Amygdala (tissue), 56 donors: ENCODE data around the gene UNC45A.

Experiments used
- DNase-seq, 56 donors: peaks; one replicate each; lab custom pipeline; 2025; lab: John Stamatoyannopoulos, UW

Gene UNC45A

DNA sequence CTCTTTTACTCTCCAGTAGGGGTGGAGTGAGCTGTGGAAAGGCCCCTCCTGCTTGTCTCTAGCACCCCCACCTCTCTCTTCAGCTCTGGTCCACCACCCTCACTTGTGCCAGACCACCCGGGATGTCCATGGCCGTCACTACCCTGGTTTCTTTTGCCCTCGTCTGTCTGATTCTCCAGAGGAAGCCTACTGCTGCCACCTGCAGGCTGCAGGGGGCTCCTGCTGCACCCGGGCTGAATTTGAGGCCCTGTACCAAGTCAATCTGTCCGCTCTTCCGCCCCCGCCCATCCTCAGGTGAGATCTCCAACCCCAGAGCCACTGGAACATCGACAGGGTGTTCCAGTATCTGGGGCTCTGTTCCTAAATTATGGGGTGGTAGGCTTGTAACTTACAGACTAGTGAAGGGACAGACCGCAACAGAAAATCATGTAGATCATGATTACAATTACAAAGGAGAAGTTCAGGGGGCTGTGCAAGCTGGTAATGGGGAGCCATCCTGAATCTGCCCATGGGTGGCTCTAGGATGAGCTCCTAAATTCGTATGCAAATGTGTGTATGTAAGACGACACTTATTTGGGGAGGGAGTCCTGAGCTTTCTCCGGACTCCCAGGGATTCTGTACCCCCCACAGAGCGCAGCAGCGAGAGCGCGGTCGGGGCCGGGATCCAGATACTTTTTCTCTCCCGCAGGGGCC lies 683 bp upstream of the UNC45A start:
- peak in 54 of 56 donors; percentile 19 to 91 (median 70) for DNase-seq

DNA sequence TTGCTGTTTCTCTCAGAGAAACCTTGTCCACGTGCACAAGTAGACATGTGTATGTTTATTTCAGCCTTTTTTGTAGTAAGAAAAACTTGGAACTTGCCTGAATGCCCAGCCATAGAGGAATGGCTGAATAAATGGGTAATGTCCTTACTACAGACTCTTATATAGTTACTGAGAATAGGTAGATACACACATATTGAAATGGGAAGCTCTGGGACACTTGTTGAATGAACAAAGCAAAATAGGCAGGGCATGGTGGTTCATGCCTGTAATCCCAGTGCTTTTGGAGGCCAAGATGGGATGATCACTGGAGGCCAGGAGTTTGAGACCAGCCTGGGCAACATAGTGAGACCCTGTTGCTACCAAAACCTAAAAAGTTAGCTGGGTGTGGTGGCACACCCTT lies 1.7 kb downstream of the UNC45A start:
- DNase-seq = no peak

DNA sequence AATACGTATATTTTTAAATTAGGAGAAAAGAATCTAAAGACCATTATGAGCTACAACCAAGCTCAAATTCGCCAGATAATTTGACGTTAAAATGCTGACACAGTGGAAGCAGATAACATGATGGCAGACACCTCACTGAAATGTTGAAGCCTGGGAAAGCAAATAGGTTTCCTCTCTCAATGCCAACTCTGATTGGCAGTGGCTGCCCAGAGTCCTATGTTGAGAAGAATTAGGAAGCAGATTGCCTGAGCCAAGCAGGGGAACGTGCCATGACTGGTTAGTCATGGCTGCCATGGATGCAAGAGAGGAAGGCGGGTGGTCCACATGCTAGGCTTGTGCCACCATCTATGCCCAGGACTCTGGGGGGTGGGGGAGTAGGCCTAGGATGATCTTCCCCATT lies 3.2 kb downstream of the UNC45A start:
- DNase-seq = no peak

DNA sequence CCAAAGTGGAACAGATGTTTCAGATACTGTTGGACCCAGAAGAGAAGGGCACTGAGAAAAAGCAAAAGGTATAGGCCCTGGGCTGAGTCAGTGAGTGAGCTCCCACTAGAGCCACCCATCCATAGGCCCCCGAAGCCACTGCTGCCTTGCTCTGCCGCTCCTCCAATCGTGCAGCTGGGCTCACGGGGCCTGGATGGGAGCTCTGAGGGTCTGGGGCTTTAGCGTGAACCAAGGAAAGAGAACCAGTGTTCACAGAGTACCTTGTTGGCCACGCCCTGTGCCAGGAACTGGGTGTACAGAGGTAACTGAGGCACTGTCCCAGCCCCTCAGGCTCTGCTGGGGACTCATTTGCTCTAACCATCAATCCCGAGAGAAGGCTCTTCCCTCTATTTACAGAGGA lies 4.7 kb downstream of the UNC45A start:
- DNase-seq = no peak

DNA sequence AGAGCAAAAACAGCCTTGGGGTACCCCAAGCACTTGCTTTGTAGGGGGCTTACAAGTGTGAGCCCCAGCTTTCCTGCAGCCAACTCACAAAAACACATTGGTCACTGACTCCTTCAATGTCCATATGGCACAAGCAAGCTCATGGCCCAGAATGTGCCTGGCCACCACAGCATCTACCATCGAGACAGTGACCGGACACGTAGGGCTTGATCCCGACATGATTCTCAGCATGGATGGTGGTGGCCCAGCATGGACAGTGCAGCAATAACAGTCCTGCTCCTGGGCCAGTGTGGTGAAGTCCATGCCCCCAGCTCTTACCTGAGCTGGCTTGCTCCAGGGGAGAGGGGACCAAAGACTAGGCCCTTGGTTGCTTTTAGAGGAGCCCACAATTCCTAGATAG lies 6.0 kb downstream of the UNC45A start:
- DNase-seq = no peak

DNA sequence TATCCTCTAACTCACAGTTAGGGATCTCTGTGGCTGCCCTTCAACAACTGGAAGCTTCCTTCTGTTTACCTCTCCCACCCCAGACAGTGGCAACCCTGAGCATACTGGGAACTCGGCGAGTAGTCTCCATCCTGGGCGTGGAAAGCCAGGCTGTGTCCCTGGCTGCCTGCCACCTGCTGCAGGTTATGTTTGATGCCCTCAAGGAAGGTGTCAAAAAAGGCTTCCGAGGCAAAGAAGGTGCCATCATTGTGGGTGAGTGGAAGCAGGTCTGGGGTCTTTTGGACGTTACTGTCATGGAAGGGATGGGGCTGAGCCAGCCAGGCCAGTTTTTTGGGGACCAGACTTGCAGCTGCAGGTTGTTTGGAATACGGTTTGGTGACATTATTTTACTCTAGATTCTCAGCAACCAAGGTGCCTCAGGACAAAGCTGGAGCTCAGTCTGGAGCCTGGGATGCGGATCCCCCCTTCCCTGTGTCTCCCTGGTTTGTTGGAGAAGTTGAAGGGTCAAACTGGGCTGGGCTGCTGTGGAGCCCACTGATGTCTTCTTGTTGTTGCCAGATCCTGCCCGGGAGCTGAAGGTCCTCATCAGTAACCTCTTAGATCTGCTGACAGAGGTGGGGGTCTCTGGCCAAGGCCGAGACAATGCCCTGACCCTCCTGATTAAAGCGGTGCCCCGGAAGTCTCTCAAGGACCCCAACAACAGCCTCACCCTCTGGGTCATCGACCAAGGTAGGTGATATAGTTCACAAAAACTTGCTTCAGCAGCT lies 7.5 kb downstream of the UNC45A start:
- DNase-seq = no peak

DNA sequence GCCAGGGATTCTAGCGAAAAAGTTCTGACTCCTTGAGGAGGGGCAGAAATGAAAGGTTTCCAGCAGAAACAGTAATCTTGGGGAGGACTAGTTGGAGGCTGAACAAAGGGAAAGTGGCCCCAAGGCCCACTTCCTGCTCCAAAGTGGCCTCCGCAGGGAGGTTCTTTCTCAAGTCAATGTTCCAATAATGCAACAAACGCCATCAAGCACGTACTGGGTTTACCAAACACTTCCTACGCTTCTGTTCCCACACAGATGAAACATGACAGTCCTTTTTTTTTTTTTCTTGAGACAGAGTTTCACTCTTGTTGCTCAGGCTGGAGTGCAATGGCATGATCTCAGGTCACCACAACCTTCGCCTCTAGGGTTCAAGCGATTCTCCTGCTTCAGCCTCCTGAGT lies 10.0 kb downstream of the UNC45A start:
- DNase-seq = no peak

DNA sequence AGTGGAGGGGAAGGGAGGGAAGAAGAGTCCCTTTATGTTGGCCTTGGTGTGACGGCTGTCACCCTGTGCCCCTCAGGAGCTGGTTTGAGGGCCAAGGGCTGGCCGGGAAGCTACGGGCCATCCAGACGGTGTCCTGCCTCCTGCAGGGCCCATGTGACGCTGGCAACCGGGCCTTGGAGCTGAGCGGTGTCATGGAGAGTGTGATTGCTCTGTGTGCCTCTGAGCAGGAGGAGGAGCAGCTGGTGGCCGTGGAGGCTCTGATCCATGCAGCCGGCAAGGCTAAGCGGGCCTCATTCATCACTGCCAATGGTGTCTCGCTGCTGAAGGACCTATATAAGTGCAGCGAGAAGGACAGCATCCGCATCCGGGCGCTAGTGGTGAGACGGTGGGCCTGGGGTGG lies 11.5 kb downstream of the UNC45A start:
- no peak for DNase-seq

DNA sequence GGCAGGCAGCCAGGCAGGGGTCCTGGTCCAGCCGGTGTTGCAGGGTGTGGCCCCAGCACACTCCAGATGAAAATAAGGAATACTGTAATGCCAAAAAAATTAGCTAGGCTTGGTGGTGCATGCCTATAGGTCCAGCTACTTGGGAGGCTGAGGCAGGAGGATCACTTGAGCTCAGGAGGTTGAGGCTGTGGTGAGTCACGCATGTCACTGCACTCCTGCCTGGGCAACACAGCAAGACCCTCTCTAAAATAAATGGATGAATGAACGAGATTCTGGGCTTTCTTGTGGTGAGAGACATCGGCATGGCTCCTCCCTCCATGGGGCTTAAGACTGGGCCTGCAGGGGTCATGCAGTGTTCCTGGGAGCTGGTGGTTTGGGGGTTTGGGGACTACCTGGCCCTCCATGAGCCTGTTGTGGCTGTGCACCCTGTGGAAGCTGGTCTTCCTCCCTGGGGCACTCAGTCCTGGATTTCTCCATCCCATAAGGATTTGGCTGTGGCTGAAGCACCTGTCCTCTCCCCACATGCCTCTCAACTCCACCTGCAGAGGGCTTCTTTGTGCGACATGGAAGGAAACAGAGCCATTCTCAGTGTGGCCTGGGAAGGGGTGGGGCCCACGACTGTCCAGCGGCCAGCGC lies 12.0 kb downstream of the UNC45A start:
- no peak for DNase-seq

DNA sequence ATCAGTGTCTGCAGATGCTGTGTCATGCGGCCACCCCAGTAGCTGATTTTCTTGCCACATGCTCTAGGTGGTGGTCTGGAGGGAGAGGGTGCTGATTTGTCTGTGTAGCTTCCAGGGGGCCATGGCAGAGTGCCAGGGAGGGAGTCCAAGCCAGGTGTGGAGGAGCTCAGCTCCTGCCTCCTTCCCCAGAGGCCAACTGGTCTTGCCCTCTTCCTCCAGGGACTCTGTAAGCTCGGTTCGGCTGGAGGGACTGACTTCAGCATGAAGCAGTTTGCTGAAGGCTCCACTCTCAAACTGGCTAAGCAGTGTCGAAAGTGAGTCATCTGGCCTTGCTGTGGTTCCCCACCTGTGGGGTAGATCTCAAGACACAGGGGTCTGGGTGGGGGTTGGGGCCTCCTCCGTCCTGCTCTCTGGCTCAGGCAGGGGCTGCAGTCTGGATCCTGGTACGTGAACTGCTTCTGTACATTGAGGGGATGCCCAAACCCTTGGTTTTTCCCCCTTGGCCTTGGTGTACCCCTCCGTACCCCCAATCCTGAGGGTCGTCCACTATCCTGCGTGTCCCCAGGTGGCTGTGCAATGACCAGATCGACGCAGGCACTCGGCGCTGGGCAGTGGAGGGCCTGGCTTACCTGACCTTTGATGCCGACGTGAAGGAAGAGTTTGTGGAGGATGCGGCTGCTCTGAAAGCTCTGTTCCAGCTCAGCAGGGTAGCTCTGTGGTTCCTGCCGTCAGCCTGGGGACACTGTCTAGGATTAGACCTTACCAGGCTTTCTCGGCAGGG lies 12.7 kb downstream of the UNC45A start:
- no peak for DNase-seq

DNA sequence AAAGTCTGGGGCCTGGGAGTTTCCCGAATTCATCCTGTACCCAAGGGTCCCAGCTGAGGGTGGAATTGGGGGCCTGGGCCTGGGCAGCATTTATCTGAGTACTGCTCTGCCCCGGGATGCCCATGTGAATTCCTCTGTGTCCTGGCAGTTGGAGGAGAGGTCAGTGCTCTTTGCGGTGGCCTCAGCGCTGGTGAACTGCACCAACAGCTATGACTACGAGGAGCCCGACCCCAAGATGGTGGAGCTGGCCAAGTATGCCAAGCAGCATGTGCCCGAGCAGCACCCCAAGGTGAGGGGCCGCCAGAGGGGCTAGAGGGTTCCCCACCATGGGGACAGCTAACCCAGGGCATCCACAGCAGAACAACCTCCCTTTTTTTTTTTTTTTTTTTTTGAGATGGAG lies 13.4 kb downstream of the UNC45A start:
- DNase-seq = no peak

DNA sequence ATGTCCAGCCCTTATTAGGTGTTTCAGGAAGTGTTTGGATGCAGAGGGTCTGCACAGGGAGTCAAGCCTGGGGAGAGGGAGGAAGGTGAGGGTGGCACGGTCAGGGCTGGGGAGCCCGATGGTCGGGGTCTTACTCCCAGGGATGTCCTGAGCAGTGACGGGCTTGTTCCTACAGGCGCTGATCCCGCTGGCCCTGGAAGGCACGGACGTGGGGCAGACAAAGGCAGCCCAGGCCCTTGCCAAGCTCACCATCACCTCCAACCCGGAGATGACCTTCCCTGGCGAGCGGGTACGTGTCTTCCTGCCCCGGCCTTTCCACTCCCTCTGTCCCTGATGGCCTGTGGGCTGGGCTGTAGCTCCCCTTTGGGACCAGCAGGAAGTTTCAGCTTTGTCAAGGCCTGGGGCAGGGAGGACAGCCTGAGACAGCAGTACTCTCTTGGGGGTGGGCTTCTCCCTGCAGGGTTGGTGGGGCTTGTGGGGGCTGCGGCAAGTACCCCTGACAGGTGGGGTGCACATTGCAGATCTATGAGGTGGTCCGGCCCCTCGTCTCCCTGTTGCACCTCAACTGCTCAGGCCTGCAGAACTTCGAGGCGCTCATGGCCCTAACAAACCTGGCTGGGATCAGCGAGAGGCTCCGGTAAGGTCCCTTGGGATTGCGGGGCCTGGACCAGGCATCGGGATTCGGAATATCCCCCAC lies 15.0 kb downstream of the UNC45A start:
- DNase-seq = no peak

DNA sequence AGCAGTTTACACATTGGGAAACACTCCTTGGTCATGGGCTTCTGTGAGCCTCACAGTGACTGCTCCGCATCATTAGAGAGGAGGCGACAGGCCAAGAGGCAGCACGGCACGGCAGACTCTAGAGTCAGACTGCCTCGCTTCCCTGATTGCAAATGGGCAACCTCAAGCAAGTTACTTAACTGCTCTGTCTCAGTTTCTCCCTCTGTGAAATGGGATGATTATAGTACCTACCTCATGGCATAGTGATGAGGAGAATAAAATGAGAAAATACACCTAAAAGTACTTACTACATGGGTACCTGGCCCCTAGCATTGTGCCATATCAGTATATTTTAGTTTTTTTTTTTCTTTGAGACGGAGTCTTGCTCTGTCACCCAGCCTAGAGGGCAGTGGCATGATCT lies 15.6 kb downstream of the UNC45A start:
- no peak for DNase-seq

DNA sequence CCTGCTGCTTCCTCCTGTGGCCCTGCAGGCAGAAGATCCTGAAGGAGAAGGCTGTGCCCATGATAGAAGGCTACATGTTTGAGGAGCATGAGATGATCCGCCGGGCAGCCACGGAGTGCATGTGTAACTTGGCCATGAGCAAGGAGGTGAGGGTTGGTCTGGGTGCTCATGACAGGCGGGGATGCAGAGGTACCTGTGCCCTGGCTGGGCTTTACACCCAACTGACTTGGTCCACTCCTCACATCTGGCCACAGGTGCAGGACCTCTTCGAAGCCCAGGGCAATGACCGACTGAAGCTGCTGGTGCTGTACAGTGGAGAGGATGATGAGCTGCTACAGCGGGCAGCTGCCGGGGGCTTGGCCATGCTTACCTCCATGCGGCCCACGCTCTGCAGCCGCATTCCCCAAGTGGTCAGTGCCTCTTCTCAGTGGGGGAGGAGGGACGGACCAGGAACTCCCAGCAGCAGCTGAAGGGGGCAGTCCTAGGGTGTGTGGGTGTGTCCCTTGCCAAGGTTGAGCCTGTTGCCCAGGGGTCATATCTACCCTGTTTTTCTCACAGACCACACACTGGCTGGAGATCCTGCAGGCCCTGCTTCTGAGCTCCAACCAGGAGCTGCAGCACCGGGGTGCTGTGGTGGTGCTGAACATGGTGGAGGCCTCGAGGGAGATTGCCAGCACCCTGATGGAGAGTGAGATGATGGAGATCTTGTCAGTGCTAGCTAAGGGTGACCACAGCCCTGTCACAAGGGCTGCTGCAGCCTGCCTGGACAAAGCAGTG lies 18.0 kb downstream of the UNC45A start:
- DNase-seq = no peak

DNA sequence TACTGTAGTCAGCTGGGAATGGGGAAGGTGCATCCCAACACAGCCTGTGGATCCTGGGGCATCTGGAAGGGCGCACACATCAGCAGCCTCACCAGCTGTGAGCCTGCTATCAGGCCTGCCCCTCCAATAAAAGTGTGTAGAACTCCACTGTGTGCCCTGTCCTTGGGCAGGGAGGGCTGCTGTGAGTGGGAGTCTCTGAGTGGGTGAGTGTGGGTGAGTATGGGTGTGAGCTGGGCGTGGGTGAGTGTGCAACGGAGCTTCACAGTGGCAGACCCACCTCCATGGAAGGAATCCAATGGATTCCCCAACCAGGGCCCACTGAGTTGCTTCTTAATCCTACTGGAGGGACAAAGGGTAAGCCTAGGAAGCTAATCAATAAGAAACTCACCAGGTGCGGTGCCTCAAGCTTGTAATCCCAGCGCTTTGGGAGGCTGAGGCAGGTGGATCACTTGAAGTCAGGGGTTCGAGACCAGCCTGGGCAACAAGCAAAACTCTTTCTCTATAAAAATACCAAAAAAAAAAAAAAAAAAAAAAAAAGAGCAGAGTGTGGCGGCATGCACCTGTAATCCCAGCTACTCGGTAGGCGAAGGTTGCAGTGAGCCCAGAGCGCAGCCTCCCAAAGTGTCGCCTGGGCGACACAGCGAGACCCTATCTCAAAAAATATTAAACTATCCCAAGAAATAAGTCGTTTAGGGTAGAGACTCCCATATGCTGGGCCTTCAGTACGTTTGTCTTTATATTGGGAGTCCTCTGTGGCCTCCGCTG lies 19.0 kb downstream of the UNC45A start:
- no peak for DNase-seq

DNA sequence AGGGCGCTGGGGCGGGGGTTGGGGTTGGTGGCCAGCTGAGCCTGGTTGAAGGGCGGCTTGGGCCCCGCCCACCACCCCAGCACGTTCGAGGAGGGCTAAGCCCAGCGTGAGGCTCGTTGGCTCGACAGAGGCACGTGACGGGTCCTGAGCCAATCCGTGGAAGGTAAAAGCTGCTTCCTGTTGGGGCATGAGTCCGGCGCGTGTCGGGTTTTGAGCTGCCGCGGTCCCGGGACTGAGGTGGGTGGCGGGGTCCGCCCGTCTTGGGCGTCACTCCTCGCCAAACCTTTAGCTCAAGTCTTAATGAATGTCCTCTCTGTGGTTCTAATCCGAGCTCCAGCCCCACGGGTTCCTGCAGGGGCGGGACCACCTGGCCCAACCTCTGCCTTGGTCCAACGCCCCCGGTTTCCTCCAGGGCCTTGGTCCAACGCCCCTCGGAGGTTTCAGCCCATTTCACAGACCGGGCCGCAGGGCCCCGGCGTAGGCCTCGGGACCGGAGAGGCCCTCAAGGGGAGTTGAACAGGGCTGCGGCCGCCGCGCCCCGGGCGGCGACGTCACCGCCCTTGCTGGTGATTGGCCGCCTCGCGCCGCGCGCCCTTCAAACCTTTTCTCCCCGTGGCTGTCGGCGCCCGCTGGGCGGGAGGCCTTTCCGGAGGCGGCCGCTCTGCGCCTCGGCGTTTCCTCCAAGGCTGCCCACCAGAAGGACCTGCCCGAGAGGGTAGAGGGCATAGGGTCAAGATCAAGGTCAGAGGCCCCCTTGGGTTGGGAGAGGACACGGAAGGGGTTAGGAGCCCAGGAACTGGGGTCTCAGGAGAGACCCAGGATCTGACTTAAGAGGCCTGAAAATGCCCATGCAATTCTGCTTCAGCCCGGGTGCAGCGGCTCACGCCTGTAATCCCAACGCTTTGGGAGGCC lies 19.9 kb downstream of the UNC45A start, which contains the start of gene RCCD1:
TSS of gene RCCD1 (plus strand) at position 173 of the 912 bp plus-strand sequence. CDS start 1,851 bp downstream, outside the sequence.
- peak; percentile 23 to 96 (median 88) for DNase-seq

DNA sequence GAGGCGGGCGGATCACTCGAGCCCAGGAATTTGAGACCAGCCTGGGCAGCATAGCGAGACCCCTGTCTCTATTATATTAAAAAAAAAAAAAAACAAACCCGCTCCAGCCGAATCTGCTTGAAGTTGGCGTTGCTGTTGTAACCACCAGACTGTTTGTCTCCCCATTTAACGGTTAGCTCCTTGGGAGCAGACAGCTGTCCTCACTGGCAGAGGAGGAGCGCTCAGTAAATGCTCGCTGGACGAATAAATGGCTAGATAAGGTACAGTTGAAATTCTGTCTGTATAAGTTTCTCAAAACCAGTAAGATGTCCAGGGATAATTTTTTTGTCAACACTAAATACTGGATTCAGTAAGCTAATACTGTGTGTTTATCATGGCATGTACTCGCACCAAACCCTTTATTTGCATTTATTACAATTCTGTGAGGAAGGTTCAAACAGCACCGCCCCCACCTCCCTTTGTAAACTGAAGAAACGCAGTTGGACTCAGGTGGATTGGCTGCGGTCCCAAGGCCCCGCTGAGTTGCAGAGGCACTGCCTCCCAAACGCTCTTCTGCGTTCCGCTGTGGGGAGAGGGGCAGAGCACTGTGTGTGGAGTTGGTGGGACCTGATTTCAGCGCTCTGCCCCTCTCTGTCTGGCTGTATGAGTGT lies 20.7 kb downstream of the UNC45A start:
- no peak for DNase-seq
